LNCAP (cell line): ENCODE measurements around the gene NAV2.

Experiments
- TF ChIP-seq, protein P1 (sequence below): fragments of 450-650 bp; IDR thresholded peaks from 2 replicates; pipeline ENCODE4 v1.5.1; 2017; ENCODE audit warnings: mild to moderate bottlenecking

NAV2 gene

GRCh38 chr11:19767627-19768151 lies 55.1 kb downstream of the NAV2 start:
- TF ChIP-seq, protein P1, sequence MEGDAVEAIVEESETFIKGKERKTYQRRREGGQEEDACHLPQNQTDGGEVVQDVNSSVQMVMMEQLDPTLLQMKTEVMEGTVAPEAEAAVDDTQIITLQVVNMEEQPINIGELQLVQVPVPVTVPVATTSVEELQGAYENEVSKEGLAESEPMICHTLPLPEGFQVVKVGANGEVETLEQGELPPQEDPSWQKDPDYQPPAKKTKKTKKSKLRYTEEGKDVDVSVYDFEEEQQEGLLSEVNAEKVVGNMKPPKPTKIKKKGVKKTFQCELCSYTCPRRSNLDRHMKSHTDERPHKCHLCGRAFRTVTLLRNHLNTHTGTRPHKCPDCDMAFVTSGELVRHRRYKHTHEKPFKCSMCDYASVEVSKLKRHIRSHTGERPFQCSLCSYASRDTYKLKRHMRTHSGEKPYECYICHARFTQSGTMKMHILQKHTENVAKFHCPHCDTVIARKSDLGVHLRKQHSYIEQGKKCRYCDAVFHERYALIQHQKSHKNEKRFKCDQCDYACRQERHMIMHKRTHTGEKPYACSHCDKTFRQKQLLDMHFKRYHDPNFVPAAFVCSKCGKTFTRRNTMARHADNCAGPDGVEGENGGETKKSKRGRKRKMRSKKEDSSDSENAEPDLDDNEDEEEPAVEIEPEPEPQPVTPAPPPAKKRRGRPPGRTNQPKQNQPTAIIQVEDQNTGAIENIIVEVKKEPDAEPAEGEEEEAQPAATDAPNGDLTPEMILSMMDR, result no peak

GRCh38 chr11:19768197-19768596 lies 55.6 kb downstream of the NAV2 start:
- TF ChIP-seq, protein P1, result no peak

- TF ChIP-seq, protein P1, result no peak
Measured at GRCh38 chr11:19768815-19769214, 56.2 kb downstream of the NAV2 start.

GRCh38 chr11:19769820-19770219 lies 57.2 kb downstream of the NAV2 start:
- TF ChIP-seq, protein P1, result no peak

GRCh38 chr11:19770277-19770676 lies 57.6 kb downstream of the NAV2 start:
- TF ChIP-seq, protein P1, result no peak

DNA sequence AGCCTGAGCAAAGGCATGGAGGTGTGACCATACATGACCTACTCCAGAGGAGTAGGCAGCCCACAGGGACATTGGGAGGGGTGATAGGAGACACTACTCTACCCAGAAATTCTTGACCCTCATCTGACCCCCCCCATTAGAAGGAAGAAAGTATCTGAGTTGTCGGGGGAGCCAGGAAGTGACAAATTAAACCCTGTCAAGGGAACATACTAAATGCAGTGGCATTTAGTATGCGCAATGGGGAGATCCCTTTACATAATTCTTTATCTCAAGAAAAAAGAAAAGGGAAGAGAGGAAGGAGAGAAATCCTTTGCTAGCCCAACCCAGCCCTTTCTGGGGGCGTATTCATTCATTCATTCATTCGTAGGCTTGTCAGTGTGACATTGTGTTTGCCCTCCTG lies 58.8 kb downstream of the NAV2 start:
- TF ChIP-seq, protein P1, result no peak

DNA sequence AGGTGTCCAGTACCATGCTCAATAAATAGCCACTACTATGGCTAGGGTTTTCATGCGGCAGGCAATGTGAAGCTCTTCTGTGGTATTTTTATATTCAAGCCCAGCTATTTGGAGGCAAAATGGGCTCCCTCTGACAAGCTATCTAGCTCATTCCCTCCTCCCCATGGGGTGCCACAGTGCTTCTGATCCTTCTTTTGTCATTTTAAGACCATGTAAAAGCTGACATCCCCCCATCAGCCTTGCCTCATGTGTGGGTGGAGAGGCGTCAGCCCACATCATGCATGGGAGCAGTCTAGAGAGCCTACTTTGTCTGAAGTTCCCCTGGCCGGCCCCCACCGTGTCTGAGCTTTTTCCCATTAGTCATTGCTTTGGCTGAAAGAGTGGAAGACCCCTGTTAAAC lies 59.8 kb downstream of the NAV2 start:
- TF ChIP-seq, protein P1, result no peak

- TF ChIP-seq, protein P1, result no peak
Measured at GRCh38 chr11:19774329-19774728, 61.7 kb downstream of the NAV2 start.
